GM12872 (cell line): ENCODE results near the gene EIF4G3.

ENCODE experiments used
- TF ChIP-seq, protein P1 (sequence below): IDR thresholded peaks from 3 replicates; pipeline ENCODE4 v1.5.1; 2011; ENCODE audit warnings: low read depth, mild to moderate bottlenecking, low read length, moderate library complexity; ENCODE audit not compliant: insufficient read depth

Gene EIF4G3

GRCh38 chr1:21216835-21217811 lies 40.4 kb upstream of the EIF4G3 start:
- TF ChIP-seq, protein P1, sequence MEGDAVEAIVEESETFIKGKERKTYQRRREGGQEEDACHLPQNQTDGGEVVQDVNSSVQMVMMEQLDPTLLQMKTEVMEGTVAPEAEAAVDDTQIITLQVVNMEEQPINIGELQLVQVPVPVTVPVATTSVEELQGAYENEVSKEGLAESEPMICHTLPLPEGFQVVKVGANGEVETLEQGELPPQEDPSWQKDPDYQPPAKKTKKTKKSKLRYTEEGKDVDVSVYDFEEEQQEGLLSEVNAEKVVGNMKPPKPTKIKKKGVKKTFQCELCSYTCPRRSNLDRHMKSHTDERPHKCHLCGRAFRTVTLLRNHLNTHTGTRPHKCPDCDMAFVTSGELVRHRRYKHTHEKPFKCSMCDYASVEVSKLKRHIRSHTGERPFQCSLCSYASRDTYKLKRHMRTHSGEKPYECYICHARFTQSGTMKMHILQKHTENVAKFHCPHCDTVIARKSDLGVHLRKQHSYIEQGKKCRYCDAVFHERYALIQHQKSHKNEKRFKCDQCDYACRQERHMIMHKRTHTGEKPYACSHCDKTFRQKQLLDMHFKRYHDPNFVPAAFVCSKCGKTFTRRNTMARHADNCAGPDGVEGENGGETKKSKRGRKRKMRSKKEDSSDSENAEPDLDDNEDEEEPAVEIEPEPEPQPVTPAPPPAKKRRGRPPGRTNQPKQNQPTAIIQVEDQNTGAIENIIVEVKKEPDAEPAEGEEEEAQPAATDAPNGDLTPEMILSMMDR = peak; percentile 78

GRCh38 chr1:21212126-21212525 lies 35.4 kb upstream of the EIF4G3 start:
- TF ChIP-seq, protein P1 = no peak

DNA sequence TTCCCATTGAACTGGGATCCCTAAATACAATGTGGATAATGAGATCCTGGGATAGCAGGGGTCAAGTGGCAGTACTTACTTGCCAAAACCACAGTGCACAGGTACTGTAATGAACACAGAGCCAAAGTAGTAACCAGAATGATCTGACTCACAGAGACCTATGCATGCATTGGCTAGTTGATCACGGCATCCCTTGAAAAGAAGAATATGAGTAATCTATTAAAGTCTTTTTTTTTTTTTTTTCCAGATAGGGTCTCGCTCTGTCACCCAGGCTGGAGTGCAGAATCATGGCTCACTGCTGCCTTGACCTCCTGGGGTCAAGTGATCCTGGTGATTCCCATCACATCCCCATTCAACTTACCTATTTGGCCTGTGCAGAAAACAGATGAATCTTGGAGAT lies 29.4 kb upstream of the EIF4G3 start:
- TF ChIP-seq, protein P1 = no peak

GRCh38 chr1:21205416-21205815 lies 28.7 kb upstream of the EIF4G3 start:
- TF ChIP-seq, protein P1 = no peak

DNA sequence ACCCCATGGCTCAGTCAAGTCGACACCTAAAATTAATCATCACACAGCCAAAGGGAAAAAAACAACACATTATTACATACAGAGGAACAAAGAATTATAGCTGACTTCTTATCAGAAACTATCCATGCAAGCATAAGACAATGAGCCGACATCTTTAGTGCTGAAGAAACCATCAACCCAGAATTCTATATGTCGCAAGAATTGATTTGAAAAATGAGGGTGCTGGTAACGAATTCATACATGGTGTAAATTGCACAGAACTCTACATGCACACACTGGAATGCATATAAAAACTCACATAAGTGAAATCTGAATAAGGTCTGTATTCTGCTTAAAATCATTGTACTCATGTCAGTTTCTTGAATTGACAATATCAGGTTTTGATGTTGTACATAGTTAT lies 25.0 kb upstream of the EIF4G3 start:
- TF ChIP-seq, protein P1 = no peak

GRCh38 chr1:21200767-21201166 lies 24.1 kb upstream of the EIF4G3 start:
- TF ChIP-seq, protein P1 = no peak

GRCh38 chr1:21198929-21199328 lies 22.2 kb upstream of the EIF4G3 start:
- TF ChIP-seq, protein P1 = no peak
